ENCODE data around the gene FAM43B. TPM values are rescaled to one million over a fixed set of nuclear protein-coding genes. Genes with fewer than 3 reads are reported as not detected.
"Not testable (repeated sequence)": the region's sequence is repeated elsewhere in the genome, so short reads cannot be mapped to it uniquely, and the experiment has no call there.

The FAM43B gene
- total and polyA plus RNA-seq, 2 donors (not counting 1 experiment from before 2014, with no cell fraction given): not detected

DNA sequence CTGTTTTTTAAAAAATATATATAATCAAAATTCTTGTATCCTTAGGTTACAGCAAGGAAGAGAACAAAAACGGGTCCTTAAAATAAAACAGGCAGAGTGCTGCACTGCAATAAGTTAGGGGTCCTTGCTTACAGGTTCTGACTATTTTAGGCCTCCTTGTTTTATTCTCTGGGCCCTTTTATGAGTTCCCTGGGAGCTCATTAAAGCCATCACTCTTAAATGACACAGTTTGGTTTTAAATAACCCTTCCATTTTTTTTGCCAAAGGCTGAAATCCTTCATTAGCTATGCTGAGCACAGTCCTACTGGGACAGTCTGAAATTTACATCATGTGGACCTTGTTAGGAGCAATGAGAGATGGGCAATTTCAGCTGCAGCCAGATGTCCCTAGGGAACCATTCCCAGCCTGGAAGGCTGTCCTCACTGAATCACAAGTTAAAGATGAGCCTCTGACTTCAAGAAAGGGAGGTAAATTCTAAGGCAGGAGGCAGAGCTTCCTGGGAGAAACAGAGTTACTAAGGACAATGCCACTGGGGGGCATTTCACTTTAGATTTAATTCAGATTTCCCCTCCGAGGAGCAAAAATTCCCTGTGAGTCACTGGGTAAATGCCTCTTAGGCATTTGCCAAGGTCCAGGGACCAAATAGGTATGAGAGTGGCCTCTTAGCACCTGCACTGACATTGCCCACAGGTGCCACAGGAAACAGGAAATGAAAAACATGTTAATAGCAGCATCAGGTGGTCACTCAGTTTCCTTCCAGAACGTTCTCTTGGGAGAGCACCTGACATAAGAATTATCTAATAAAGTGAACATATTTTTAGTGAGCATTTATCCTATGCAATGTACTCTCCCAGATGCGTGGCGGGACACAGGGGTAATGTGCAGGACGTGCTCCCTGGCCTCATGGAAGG lies 40.6 kb upstream of the FAM43B start:
- intact Hi-C loops (cut with micrococcal nuclease): no loop called here
- Histone ChIP-seq H2AFZ (ENCODE audit: insufficient read depth, low read depth, low read length, poor library complexity, severe bottlenecking) (no peak overlapping the region), H3K79me2 (ENCODE audit: control insufficient read depth, insufficient read depth, low read length) (peaks cover 17% of the 10 kb centered on the region), H3K9ac (ENCODE audit: low read length) (no peak overlapping the region), H3K4me1 (ENCODE audit: control insufficient read depth in 2 of 2, insufficient read depth in 2 of 2, low read length in 2 of 2) (peaks cover 14 to 22% of the 10 kb centered on the region in 2 donors), H3K36me3 (replicated peaks in 1 of 2; ENCODE audit: control extremely low read depth in 1 of 2, control insufficient read depth in 1 of 2, extremely low read depth in 1 of 2, insufficient read depth in 2 of 2, low read length in 1 of 2) (no peaks in the 10 kb centered on the region), H3K9me3 (ENCODE audit: control extremely low read depth in 1 of 3, control insufficient read depth in 2 of 3, insufficient read depth in 1 of 3, low read length in 2 of 3) (peaks cover 0 to 5% (median 0%) of the 10 kb centered on the region in 3 donors), H3K4me3 (ENCODE audit: control extremely low read depth in 1 of 5, extremely low read depth in 1 of 5, insufficient read depth in 1 of 5, low read depth in 2 of 5, low read length in 4 of 5) (no peak overlapping the region), H4K20me1 (ENCODE audit: control insufficient read depth, insufficient read depth, low read length, poor library complexity, severe bottlenecking) (no peaks in the 10 kb centered on the region), H3K27ac (ENCODE audit: low read length in 2 of 2) (no peak overlapping the region), H3K4me2 (replicated peaks; ENCODE audit: low read depth, low read length, poor library complexity, severe bottlenecking) (no peak overlapping the region), H3K27me3 (replicated peaks in 1 of 4; ENCODE audit: control extremely low read depth in 1 of 4, control insufficient read depth in 3 of 4, insufficient read depth in 4 of 4, low read length in 3 of 4) (peaks cover 0 to 18% (median 2%) of the 10 kb centered on the region in 4 experiments)
- no peak for ATAC-seq (ENCODE audit: low read depth)
- no peak for DNase-seq
- H3K27ac Mint-ChIP-seq: no peak overlapping the region
- H3K27me3 Mint-ChIP-seq: peaks cover 15% of the 10 kb centered on the region
- H3K9me3 Mint-ChIP-seq (ENCODE audit: insufficient read depth): no peaks in the 10 kb centered on the region
- CTCF ChIA-PET: interaction anchor here (1.4 to 1.7 kb wide), 2 partner anchors 10 to 18 kb away, joined by 4 read pairs; no protein-coding TSS in a partner anchor
- WGBS (ENCODE audit: insufficient coverage): 63% methylated on average over 2 of the region's 6 CpGs
- POLR2A ChIA-PET: no interaction called here
- TF ChIP-seq EZH2 (IDR thresholded peaks at IDR 0.05; ENCODE audit: borderline replicate concordance, insufficient read depth, low read depth, low read length, poor library complexity, severe bottlenecking): no peak
- TF ChIP-seq, protein P1, sequence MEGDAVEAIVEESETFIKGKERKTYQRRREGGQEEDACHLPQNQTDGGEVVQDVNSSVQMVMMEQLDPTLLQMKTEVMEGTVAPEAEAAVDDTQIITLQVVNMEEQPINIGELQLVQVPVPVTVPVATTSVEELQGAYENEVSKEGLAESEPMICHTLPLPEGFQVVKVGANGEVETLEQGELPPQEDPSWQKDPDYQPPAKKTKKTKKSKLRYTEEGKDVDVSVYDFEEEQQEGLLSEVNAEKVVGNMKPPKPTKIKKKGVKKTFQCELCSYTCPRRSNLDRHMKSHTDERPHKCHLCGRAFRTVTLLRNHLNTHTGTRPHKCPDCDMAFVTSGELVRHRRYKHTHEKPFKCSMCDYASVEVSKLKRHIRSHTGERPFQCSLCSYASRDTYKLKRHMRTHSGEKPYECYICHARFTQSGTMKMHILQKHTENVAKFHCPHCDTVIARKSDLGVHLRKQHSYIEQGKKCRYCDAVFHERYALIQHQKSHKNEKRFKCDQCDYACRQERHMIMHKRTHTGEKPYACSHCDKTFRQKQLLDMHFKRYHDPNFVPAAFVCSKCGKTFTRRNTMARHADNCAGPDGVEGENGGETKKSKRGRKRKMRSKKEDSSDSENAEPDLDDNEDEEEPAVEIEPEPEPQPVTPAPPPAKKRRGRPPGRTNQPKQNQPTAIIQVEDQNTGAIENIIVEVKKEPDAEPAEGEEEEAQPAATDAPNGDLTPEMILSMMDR (IDR thresholded peaks at IDR 0.05): no peak
- H3K4me1 Mint-ChIP-seq: peaks cover 10% of the 10 kb centered on the region
- no peak overlapping the region for H3K4me3 Mint-ChIP-seq

DNA sequence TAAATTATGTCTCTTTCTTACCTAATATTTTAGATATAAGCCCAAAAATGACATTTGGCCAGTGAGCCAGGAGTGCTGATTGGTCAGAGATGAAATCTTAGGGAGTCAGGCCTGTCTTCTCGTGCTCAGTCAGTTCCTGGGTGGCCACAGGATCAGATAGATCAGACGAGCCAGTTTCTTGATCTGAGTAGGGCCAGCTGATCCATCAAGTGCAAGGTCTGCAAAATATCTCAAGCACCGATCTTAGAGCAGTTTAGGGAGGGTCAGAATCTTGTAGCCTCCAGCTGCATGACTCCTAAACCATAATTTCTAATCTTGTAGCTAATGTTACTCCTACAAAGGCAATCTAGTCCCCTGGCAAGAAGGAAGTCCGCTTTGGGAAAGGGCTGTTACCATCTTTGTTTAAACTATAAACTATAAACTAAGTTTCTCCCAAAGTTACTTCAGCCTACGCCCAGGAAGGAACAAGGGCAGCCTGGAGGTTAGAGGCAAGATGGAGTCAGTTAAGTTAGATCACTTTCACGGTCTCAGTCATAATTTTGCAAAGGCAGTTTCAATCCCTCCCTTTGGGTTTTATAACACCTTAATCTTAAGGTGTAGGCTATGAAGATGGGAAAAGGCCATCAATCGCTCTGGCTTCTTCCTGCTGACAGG lies 32.6 kb upstream of the FAM43B start:
- 65% methylated on average over 3 of the region's 7 CpGs for WGBS (ENCODE audit: insufficient coverage)
- DNase-seq; H2AFZ ChIP-seq (ENCODE audit: insufficient read depth, low read depth, low read length, poor library complexity, severe bottlenecking); H3K4me3 Mint-ChIP-seq; POLR2A ChIA-PET; H3K4me3 ChIP-seq (ENCODE audit: control extremely low read depth in 1 of 5, extremely low read depth in 1 of 5, insufficient read depth in 1 of 5, low read depth in 2 of 5, low read length in 4 of 5); H3K9ac ChIP-seq (ENCODE audit: low read length); ATAC-seq (ENCODE audit: low read depth); H3K27ac Mint-ChIP-seq; H3K9me3 Mint-ChIP-seq (ENCODE audit: insufficient read depth); H3K4me1 ChIP-seq (ENCODE audit: control insufficient read depth in 2 of 2, insufficient read depth in 2 of 2, low read length in 2 of 2); H3K9me3 ChIP-seq (ENCODE audit: control extremely low read depth in 1 of 3, control insufficient read depth in 2 of 3, insufficient read depth in 1 of 3, low read length in 2 of 3); H3K36me3 ChIP-seq (replicated peaks in 1 of 2; ENCODE audit: control extremely low read depth in 1 of 2, control insufficient read depth in 1 of 2, extremely low read depth in 1 of 2, insufficient read depth in 2 of 2, low read length in 1 of 2); H4K20me1 ChIP-seq (ENCODE audit: control insufficient read depth, insufficient read depth, low read length, poor library complexity, severe bottlenecking); H3K4me2 ChIP-seq (replicated peaks; ENCODE audit: low read depth, low read length, poor library complexity, severe bottlenecking); H3K4me1 Mint-ChIP-seq; H3K27me3 ChIP-seq (replicated peaks in 1 of 4; ENCODE audit: control extremely low read depth in 1 of 4, control insufficient read depth in 3 of 4, insufficient read depth in 4 of 4, low read length in 3 of 4); H3K79me2 ChIP-seq (ENCODE audit: control insufficient read depth, insufficient read depth, low read length); H3K27ac ChIP-seq (ENCODE audit: low read length in 2 of 2): not testable (repeated sequence)
- CTCF ChIA-PET: interaction anchor here (1.3 kb wide), 1 partner anchor 9 kb away, joined by 4 read pairs; no protein-coding TSS in a partner anchor
- intact Hi-C loops (cut with micrococcal nuclease): loop anchor here (10.0 kb wide), 1 partner anchor 675 kb away; no protein-coding TSS in a partner anchor
- H3K27me3 Mint-ChIP-seq: peaks cover 19% of the 10 kb centered on the region

All from B cell (primary cell).